H9 (cell line): ENCODE results near the gene GSN. TPM values are rescaled to one million over a fixed set of nuclear protein-coding genes. Genes with fewer than 3 reads are reported as not detected.

Experiments used
- DNase-seq: peaks from one replicate; pipeline ENCODE4 v3.0.0-alpha.2; 2017
- H2AFZ ChIP-seq: one replicate; pipeline ENCODE4 v1.6.1; 2013; ENCODE audit warnings: mild to moderate bottlenecking, low read length, control low read depth, moderate library complexity
- H2AK5ac ChIP-seq: 2 replicates; pipeline ENCODE4 v1.6.1; 2013; ENCODE audit warnings: low read length, control low read depth, mixed read lengths; ENCODE audit not compliant: insufficient read length
- H2BK120ac ChIP-seq: one replicate; pipeline ENCODE4 v1.6.1; 2013; ENCODE audit warnings: low read depth, mild to moderate bottlenecking, low read length, control low read depth, inconsistent platforms; ENCODE audit not compliant: poor library complexity, severe bottlenecking
- H2BK12ac ChIP-seq: 2 replicates; pipeline ENCODE4 v1.6.1; 2013; ENCODE audit warnings: low read length, control low read depth, mixed read lengths, low read depth; ENCODE audit not compliant: insufficient read length
- H2BK15ac ChIP-seq: 2 replicates; pipeline ENCODE4 v1.6.1; 2013; ENCODE audit warnings: low read depth, low read length, control low read depth
- H2BK20ac ChIP-seq: one replicate; pipeline ENCODE4 v1.6.1; 2013; ENCODE audit warnings: low read depth, mild to moderate bottlenecking, low read length, control low read depth, inconsistent platforms; ENCODE audit not compliant: poor library complexity, severe bottlenecking
- H2BK5ac ChIP-seq: 2 replicates; pipeline ENCODE4 v1.6.1; 2013; ENCODE audit warnings: low read length, control low read depth, mixed read lengths; ENCODE audit not compliant: insufficient read length
- H3K14ac ChIP-seq: 2 replicates; pipeline ENCODE4 v1.6.1; 2013; ENCODE audit warnings: low read length, control low read depth; ENCODE audit not compliant: insufficient read depth
- H3K18ac ChIP-seq: 2 replicates; pipeline ENCODE4 v1.6.1; 2013; ENCODE audit warnings: low read depth, mild to moderate bottlenecking, mixed read lengths, low read length, control low read depth; ENCODE audit not compliant: insufficient read length
- H3K23ac ChIP-seq: 2 replicates; pipeline ENCODE4 v1.6.1; 2013; ENCODE audit warnings: low read length, control low read depth, mixed read lengths, low read depth; ENCODE audit not compliant: insufficient read length
- H3K23me2 ChIP-seq: 2 replicates; pipeline ENCODE4 v1.6.1; 2013; ENCODE audit warnings: low read depth, mild to moderate bottlenecking, mixed read lengths, low read length, control low read depth; ENCODE audit not compliant: insufficient read length, poor library complexity, severe bottlenecking
- H3K27ac ChIP-seq: 2 replicates; pipeline ENCODE4 v1.5.1; 2013; ENCODE audit warnings: low read length, control low read depth, mixed read lengths, low read depth; ENCODE audit not compliant: insufficient read length
- H3K27me3 ChIP-seq: 2 replicates; pipeline ENCODE4 v1.6.1; 2013; ENCODE audit warnings: low read length, control low read depth, inconsistent platforms; ENCODE audit not compliant: insufficient read depth
- H3K4ac ChIP-seq: 2 replicates; pipeline ENCODE4 v1.6.1; 2013; ENCODE audit warnings: low read depth, mild to moderate bottlenecking, control low read depth, inconsistent platforms, low read length, moderate library complexity
- H3K4me1 ChIP-seq: 2 replicates; pipeline ENCODE4 v1.6.1; 2013; ENCODE audit warnings: low read length, control low read depth, inconsistent platforms; ENCODE audit not compliant: insufficient read depth
- H3K4me2 ChIP-seq: 2 replicates; pipeline ENCODE4 v1.6.1; 2013; ENCODE audit warnings: low read length, control low read depth, mixed read lengths; ENCODE audit not compliant: insufficient read length, insufficient read depth
- H3K56ac ChIP-seq: 2 replicates; pipeline ENCODE4 v1.6.1; 2013; ENCODE audit warnings: low read depth, mild to moderate bottlenecking, mixed read lengths, low read length, control low read depth; ENCODE audit not compliant: insufficient read length
- H3K79me1 ChIP-seq: 2 replicates; pipeline ENCODE4 v1.6.1; 2013; ENCODE audit warnings: low read depth, mild to moderate bottlenecking, moderate library complexity, low read length, control low read depth, inconsistent platforms; ENCODE audit not compliant: insufficient read depth, poor library complexity, severe bottlenecking
- H3K79me2 ChIP-seq: 2 replicates; pipeline ENCODE4 v1.6.1; 2013; ENCODE audit warnings: low read length, control low read depth, inconsistent platforms; ENCODE audit not compliant: insufficient read depth
- H3K9ac ChIP-seq: 2 replicates; pipeline ENCODE4 v1.6.1; 2013; ENCODE audit warnings: low read length, control low read depth, mixed read lengths; ENCODE audit not compliant: insufficient read length; ENCODE audit errors: extremely low read depth
- H3K9me3 ChIP-seq: one replicate; pipeline ENCODE4 v1.6.1; 2013; ENCODE audit warnings: low read depth, low read length, inconsistent platforms; ENCODE audit not compliant: control insufficient read depth
- H3T11ph ChIP-seq: one replicate; pipeline ENCODE4 v1.6.1; 2013; ENCODE audit warnings: mild to moderate bottlenecking, low read length, control low read depth, inconsistent platforms
- H4K20me1 ChIP-seq: one replicate; pipeline ENCODE4 v1.6.1; 2013; ENCODE audit not compliant: control insufficient read depth, insufficient read length, insufficient read depth
- H4K5ac ChIP-seq: 2 replicates; pipeline ENCODE4 v1.6.1; 2013; ENCODE audit warnings: low read depth, mild to moderate bottlenecking, mixed read lengths, low read length, control low read depth; ENCODE audit not compliant: insufficient read length
- H4K8ac ChIP-seq: replicated peaks from 2 replicates; pipeline ENCODE4 v1.6.1; 2013; ENCODE audit warnings: low read length, control low read depth, mixed read lengths, low read depth; ENCODE audit not compliant: insufficient read length
- H4K91ac ChIP-seq: 2 replicates; pipeline ENCODE4 v1.6.1; 2013; ENCODE audit warnings: low read depth, mild to moderate bottlenecking, moderate library complexity, mixed read lengths, low read length, control low read depth; ENCODE audit not compliant: insufficient read length
- H3K27ac Mint-ChIP-seq, 3 experiments: 2 replicates in 2 of 3; 3 replicates in 1 of 3; pipeline ENCODE4 v1.8.0; 2020 to 2021; ENCODE audit warnings: mixed read lengths in 3 of 3, mild to moderate bottlenecking in 1 of 3, moderate library complexity in 1 of 3
- H3K27me3 Mint-ChIP-seq: 2 replicates; pipeline ENCODE4 v1.8.0; 2021; ENCODE audit warnings: low read depth, mild to moderate bottlenecking, moderate library complexity, mixed read lengths
- H3K36me3 Mint-ChIP-seq, 3 experiments: 2 replicates in 2 of 3; 3 replicates in 1 of 3; pipeline ENCODE4 v1.8.0; 2020 to 2021; ENCODE audit warnings: low read depth in 3 of 3, mixed read lengths in 3 of 3; ENCODE audit not compliant: insufficient read depth in 1 of 3
- H3K4me1 Mint-ChIP-seq, 2 experiments: 2 replicates each; pipeline ENCODE4 v1.8.0; 2020; ENCODE audit warnings: mixed read lengths in 2 of 2
- H3K4me3 Mint-ChIP-seq, 2 experiments: 2 replicates in 1 of 2; 3 replicates in 1 of 2; pipeline ENCODE4 v1.8.0; 2020 to 2021; ENCODE audit warnings: mild to moderate bottlenecking in 2 of 2, mixed read lengths in 2 of 2, moderate library complexity in 1 of 2
- H3K9me3 Mint-ChIP-seq, 2 experiments: 2 replicates in 1 of 2; 3 replicates in 1 of 2; pipeline ENCODE4 v1.8.0; 2020; ENCODE audit warnings: mild to moderate bottlenecking in 2 of 2, mixed read lengths in 2 of 2, moderate library complexity in 1 of 2
- CTCF ChIP-seq: fragments of 200-600 bp; sonication (generic); conservative IDR thresholded peaks from 3 replicates; pipeline ENCODE4 v1.8.0; 2021; ENCODE audit warnings: antibody characterized with exemption, mild to moderate bottlenecking
- WGBS: extraction: QIAGEN DNeasy Blood & Tissue Kit; methylation state at CpG from one replicate; pipeline ENCODE4 v1.1.7; 2013; ENCODE audit warnings: missing lambda C conversion rate, low lambda C conversion rate, mixed read lengths; ENCODE audit not compliant: insufficient read length; ENCODE audit errors: extremely low coverage; 5-methylcytosine and 5-hydroxymethylcytosine counted together
- total RNA-seq: library from RNA; stranded (reverse); gene quantifications from 2 replicates; pipeline ENCODE4 v1.2.1, GENCODE V29; 2021

The GSN gene
- total RNA-seq, 1 experiment from 2014 or later = 14.9 TPM

- Histone ChIP-seq H4K20me1 (no peaks in the 10 kb centered on the region), H2BK15ac (no peak overlapping the region), H3K56ac (no peak overlapping the region), H4K8ac (no peak overlapping the region), H3K4ac (no peak overlapping the region), H4K5ac (no peak overlapping the region), H3K23ac (no peak overlapping the region), H2AFZ (no peak overlapping the region), H3K9ac (no peak overlapping the region), H2BK20ac (no peak overlapping the region), H3K14ac (no peak overlapping the region), H2BK12ac (no peak overlapping the region), H3K9me3 (no peaks in the 10 kb centered on the region), H3T11ph (no peak overlapping the region), H3K79me2 (no peaks in the 10 kb centered on the region), H3K79me1 (no peaks in the 10 kb centered on the region), H3K27ac (no peak overlapping the region), H3K27me3 (no peaks in the 10 kb centered on the region; the same call in 1 of the 2 replicates), H4K91ac (no peak overlapping the region), H2AK5ac (no peak overlapping the region), H3K4me1 (no peaks in the 10 kb centered on the region), H2BK5ac (no peak overlapping the region), H2BK120ac (no peak overlapping the region), H3K4me2 (no peak overlapping the region), H3K18ac (no peak overlapping the region), H3K23me2 (peaks cover 5% of the 10 kb centered on the region)
- TF ChIP-seq CTCF = no peak
- DNase-seq = no peak
- peaks cover 35% of the 10 kb centered on the region for H3K27me3 Mint-ChIP-seq
- H3K4me3 Mint-ChIP-seq = no peak overlapping the region; a peak in 1 of 5 replicates
- no CpG with 5 or more reads among the region's 5 CpGs for WGBS
- peaks cover 0 to 5% of the 10 kb centered on the region in 2 experiments; a peak in 3 of 5 replicates for H3K9me3 Mint-ChIP-seq
- peaks cover 4 to 9% (median 6%) of the 10 kb centered on the region in 3 experiments; a peak in 6 of 7 replicates for H3K36me3 Mint-ChIP-seq
- peak overlapping the region in 2 of 3 experiments; percentile 53 to 75; a peak in 2 of 7 replicates for H3K27ac Mint-ChIP-seq
- peaks cover 14 to 39% of the 10 kb centered on the region in 2 experiments for H3K4me1 Mint-ChIP-seq
These were observed 98.7 kb downstream of the GSN start for GRCh38 chr9:121366611-121367192.
